ENCODE results near the gene TTC23. TPM values are rescaled to one million over a fixed set of nuclear protein-coding genes. Genes with fewer than 3 reads are reported as not detected.

TTC23 gene
- total RNA-seq, 2 donors from 2014 or later = 3.9 to 4.6 TPM

Other genes starting within 250 kb of the TTC23 start
- gene PGPEP1L, start 241.8 kb downstream of the TTC23 start, total RNA-seq = not detected
- 1 to 10 TPM; 2.8 to 3.3 TPM for gene SYNM, start 144.5 kb downstream of the TTC23 start, total RNA-seq
- gene LRRC28, start 1.9 kb upstream of the TTC23 start, total RNA-seq = 10 to 100 TPM; 23.3 to 29.0 TPM

Measured in activated T-cell treated with anti-CD3 and anti-CD28 coated beads, Interleukin-2, amount 50 U/mL, for 72 hours (primary cell).